Adrenal gland (tissue), 12 donors: Measurements from ENCODE around the gene SCCPDH. TPM values are rescaled to one million over a fixed set of nuclear protein-coding genes. Genes with fewer than 3 reads are reported as not detected.

ENCODE experiments used
- DNase-seq, 7 donors: peaks; one replicate each; pipeline ENCODE4 v3.0.0-alpha.2; 2019 to 2020
- H3K27ac ChIP-seq, 5 donors: fragments of 200-600 bp; sonication (generic) in 4 of 5; 1 replicate in 3 of 5; 2 replicates in 2 of 5; pipeline versions ENCODE4 v1.5.1 to v1.8.0; 2016 to 2020; ENCODE audit warnings: mild to moderate bottlenecking in 1 of 5
- H3K27me3 ChIP-seq: fragments of 200-600 bp; 2 replicates; pipeline ENCODE4 v1.8.0; 2021
- H3K36me3 ChIP-seq, 2 donors: fragments of 200-600 bp; replicated peaks in 1 of 2; 1 replicate in 1 of 2; 2 replicates in 1 of 2; pipeline versions ENCODE4 v1.5.1 to v1.8.0; 2018 to 2022
- H3K4me1 ChIP-seq, 2 donors: fragments of 200-600 bp; replicated peaks in 1 of 2; 1 replicate in 1 of 2; 2 replicates in 1 of 2; pipeline versions ENCODE4 v1.5.1 to v1.8.0; 2018 to 2021
- H3K4me3 ChIP-seq, 4 donors: fragments of 200-600 bp; sonication (generic) in 3 of 4; one replicate each; pipeline ENCODE4 v1.5.1; 2016 to 2018
- H3K9me3 ChIP-seq, 3 donors: fragments of 200-600 bp; sonication (generic) in 1 of 3; replicated peaks in 1 of 3; 1 replicate in 2 of 3; 2 replicates in 1 of 3; pipeline versions ENCODE4 v1.5.1 to v1.8.0; 2016 to 2021
- CTCF ChIP-seq, 6 experiments: fragments of 450-650 bp in 4 of 6; fragments of 200-600 bp in 2 of 6; sonication (generic) in 1 of 6; IDR thresholded peaks; 1 replicate in 5 of 6; 2 replicates in 1 of 6; pipeline versions ENCODE4 v1.5.1 to v1.8.0; 2016 to 2021; ENCODE audit warnings: antibody characterized with exemption in 6 of 6, mild to moderate bottlenecking in 2 of 6, moderate library complexity in 1 of 6
- POLR2A ChIP-seq, 2 donors: fragments of 450-650 bp; IDR thresholded peaks; one replicate each; pipeline ENCODE4 v1.6.1; 2017; ENCODE audit warnings: antibody characterized with exemption in 2 of 2, mild to moderate bottlenecking in 2 of 2, moderate library complexity in 1 of 2
- WGBS, 4 donors: extraction: QIAGEN DNeasy Blood & Tissue Kit in 2 of 4; methylation state at CpG; one replicate each; pipeline versions ENCODE4 v1.1.5 to v1.1.7; 2013 to 2017; 5-methylcytosine and 5-hydroxymethylcytosine counted together
- intact Hi-C, 2 donors: fragments of 100-400 bp; cut with DNase I; formaldehyde crosslinking; loops; one replicate each; pipeline versions ENCODE4 v1.14.1 to v1.15.0; 2022 to 2023
- polyA plus RNA-seq, 3 donors: library from polyadenylated mRNA; stranded (reverse); fragments of 200-250 nt in 2 of 3; fragments of 350-450 nt in 1 of 3; fragmentation: Illumina TruSeq in 1 of 3; extraction: RNeasy Lipid Tissue Mini Kit (QIAGEN cat#74804) in 1 of 3; gene quantifications; one replicate each; pipeline ENCODE4 v1.2.3, GENCODE V29; 2013 to 2014
- total RNA-seq, 9 donors: library from RNA; depleted of rRNA in 4 of 9; stranded (reverse); fragments of >200 nt in 4 of 9; fragments of 120-200 nt in 1 of 9; fragmentation: NEBNext Ultra II Directional in 1 of 9; extraction: Animal tissue kit (Norgen Biotek cat#: 25700) in 1 of 9; gene quantifications; one replicate each; pipeline versions ENCODE4 v1.1.0 to v1.2.4, GENCODE V29; 2013 to 2023
- donor health status: healthy with polysubstance abuse.
- donor health status: Bipolar disorder and iron deficiency.
- donor health status: DM: yes; HTN: yes; CAD: no.
- donor health status: DM: no; HTN: no; CAD: no.
- donor health status: DM: no; HTN: no; CAD: no.
- donor health status: DM: yes; HTN: yes; CAD: no.

The SCCPDH gene
- total and polyA plus RNA-seq, 12 donors = 12.0 to 180 (median 60.7) TPM

- Histone ChIP-seq H3K4me1 (no peaks in the 10 kb centered on the region), H3K27ac (no peak overlapping the region), H3K9me3 (no peaks in the 10 kb centered on the region), H3K36me3 (peaks cover 0 to 13% of the 10 kb centered on the region in 2 donors), H3K27me3 (no peaks in the 10 kb centered on the region), H3K4me3 (no peak overlapping the region)
- TF ChIP-seq CTCF (IDR thresholded peaks at IDR 0.05) (no peak), POLR2A (IDR thresholded peaks at IDR 0.05) (no peak)
- intact Hi-C loops = loop anchor here in 1 of 2 donors (10.0 kb wide), 1 partner anchor 71 kb away; no protein-coding TSS in a partner anchor
- WGBS, 4 donors = 85 to 89% (median 87%) methylated on average over 8 of the region's 8 CpGs
- no peak for DNase-seq
Measured at GRCh38 chr1:246755419-246755818, 31.2 kb downstream of the SCCPDH start.

GRCh38 chr1:246760422-246761347 lies 36.5 kb downstream of the SCCPDH start:
- Histone ChIP-seq H3K9me3 (no peaks in the 10 kb centered on the region), H3K27me3 (no peaks in the 10 kb centered on the region), H3K36me3 (peaks cover 0 to 45% of the 10 kb centered on the region in 2 donors), H3K4me1 (no peaks in the 10 kb centered on the region), H3K27ac (no peak overlapping the region), H3K4me3 (no peak overlapping the region)
- 80 to 84% (median 83%) methylated on average over 14 of the region's 14 CpGs for WGBS, 4 donors
- intact Hi-C loops = no loop called here
- DNase-seq = no peak
- TF ChIP-seq CTCF (IDR thresholded peaks at IDR 0.05) = no peak

- no peaks in the 10 kb centered on the region for H3K9me3 ChIP-seq
- H3K4me3 ChIP-seq = no peak overlapping the region
- DNase-seq = no peak
- H3K27me3 ChIP-seq = no peaks in the 10 kb centered on the region
- 93 to 97% (median 95%) methylated on average over 7 of the region's 7 CpGs for WGBS, 4 donors
- intact Hi-C loops = no loop called here
- H3K4me1 ChIP-seq = no peaks in the 10 kb centered on the region
- H3K27ac ChIP-seq = no peak overlapping the region
- TF ChIP-seq CTCF (IDR thresholded peaks at IDR 0.05) (no peak), POLR2A (IDR thresholded peaks at IDR 0.05) (no peak)
- peaks cover 0 to 49% of the 10 kb centered on the region in 2 donors for H3K36me3 ChIP-seq
Measured at GRCh38 chr1:246761396-246761795, 37.2 kb downstream of the SCCPDH start.

- peaks cover 0 to 43% of the 10 kb centered on the region in 2 donors for H3K36me3 ChIP-seq
- 95 to 96% (median 95%) methylated on average over 3 of the region's 3 CpGs for WGBS, 4 donors
Measured at GRCh38 chr1:246765521-246765920, 41.3 kb downstream of the SCCPDH start.

More at GRCh38 chr1:246765521-246765920, 41.3 kb downstream of the SCCPDH start:
- no peak for TF ChIP-seq CTCF (IDR thresholded peaks at IDR 0.05)
- TF ChIP-seq POLR2A (IDR thresholded peaks at IDR 0.05) = no peak
- intact Hi-C loops = no loop called here
- no peak overlapping the region for H3K27ac ChIP-seq
- DNase-seq = no peak
- H3K4me3 ChIP-seq = no peak overlapping the region
- no peaks in the 10 kb centered on the region for H3K4me1 ChIP-seq
- no peaks in the 10 kb centered on the region for H3K9me3 ChIP-seq
- no peaks in the 10 kb centered on the region for H3K27me3 ChIP-seq
